ENCODE results near the gene GTF3A.

The GTF3A gene

DNA sequence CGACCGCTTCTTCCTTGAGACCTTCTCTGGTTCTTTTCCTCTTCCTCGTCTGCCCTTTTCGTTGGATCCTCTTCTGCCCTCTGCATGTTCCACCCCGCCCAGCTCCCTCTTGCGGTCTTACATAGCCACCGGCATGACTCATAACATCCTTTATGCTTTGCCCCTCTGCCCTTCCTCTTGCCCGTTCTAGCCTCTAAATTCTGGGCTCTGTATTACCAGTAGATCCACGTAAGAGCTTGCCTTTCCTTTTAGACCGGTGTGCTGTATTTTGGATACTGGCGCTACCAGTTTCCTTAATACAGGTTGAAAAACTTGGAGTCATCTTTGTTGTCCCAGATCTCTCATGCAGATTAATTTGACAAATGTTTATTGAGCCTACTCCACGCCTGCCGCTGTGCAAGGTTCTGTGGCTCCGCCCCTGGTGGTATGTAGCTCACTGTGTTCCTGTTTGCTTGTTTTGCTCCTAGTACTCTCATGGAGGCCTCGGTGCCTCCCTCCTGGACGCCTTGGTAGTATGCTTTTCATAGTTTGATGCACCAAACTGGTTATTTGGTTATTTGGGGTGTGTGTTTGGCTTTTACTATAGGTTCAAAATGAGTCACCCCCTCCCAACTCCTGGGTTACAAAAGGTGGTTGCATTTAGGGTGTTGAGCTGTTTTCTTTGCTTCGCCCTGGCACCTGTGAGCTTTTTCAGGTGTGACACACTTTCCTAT lies 1.7 kb downstream of the GTF3A start:
- no peaks in the 10 kb centered on the region for H3K9me3 ChIP-seq (ENCODE audit: control insufficient read depth, insufficient read depth, low read depth, low read length)
- ChIA-PET POLR2A (interaction anchor here (0.9 to 3.1 kb wide), 5 partner anchors 19 to 400 kb away, joined by 3 to 14 read pairs (median 4); partner anchors contain the start of genes LNX2 and MTIF3), CTCF (interaction anchor here (0.5 to 2.2 kb wide), 14 partner anchors 9 to 871 kb away, joined by 3 to 8 read pairs (median 3); no protein-coding TSS in a partner anchor)
- peak overlapping the region; percentile 38 for H3K4me3 ChIP-seq (ENCODE audit: low read depth, low read length)
- no peaks in the 10 kb centered on the region for H3K4me1 ChIP-seq (ENCODE audit: control insufficient read depth, insufficient read depth, low read length)
- 0 out of 2 replicates have a peak overlapping the region, but pooled peaks have one; percentile 10 for H3K27ac ChIP-seq (ENCODE audit: extremely low read depth, low read depth, low read length)
- H3K36me3 ChIP-seq (ENCODE audit: control insufficient read depth in 2 of 2, insufficient read depth in 1 of 2, low read length in 2 of 2): peaks cover 14 to 43% of the 10 kb centered on the region in 2 experiments
- peak; percentile 59; the same call in 1 of the 2 replicates for TF ChIP-seq SP7 (tag by site-specific recombination; IDR thresholded peaks at IDR 0.05)
- TF ChIP-seq IKZF3 (tag by site-specific recombination; IDR thresholded peaks at IDR 0.05): 0 out of 2 replicates have a peak, but pooled peaks have one; percentile 27
- TF ChIP-seq, protein P1, sequence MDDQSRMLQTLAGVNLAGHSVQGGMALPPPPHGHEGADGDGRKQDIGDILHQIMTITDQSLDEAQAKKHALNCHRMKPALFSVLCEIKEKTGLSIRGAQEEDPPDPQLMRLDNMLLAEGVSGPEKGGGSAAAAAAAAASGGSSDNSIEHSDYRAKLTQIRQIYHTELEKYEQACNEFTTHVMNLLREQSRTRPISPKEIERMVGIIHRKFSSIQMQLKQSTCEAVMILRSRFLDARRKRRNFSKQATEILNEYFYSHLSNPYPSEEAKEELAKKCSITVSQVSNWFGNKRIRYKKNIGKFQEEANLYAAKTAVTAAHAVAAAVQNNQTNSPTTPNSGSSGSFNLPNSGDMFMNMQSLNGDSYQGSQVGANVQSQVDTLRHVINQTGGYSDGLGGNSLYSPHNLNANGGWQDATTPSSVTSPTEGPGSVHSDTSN (CRISPR knock-in tag; IDR thresholded peaks at IDR 0.05): no peak
- TF ChIP-seq ZBTB8A (tag by site-specific recombination; IDR thresholded peaks at IDR 0.05): peak; percentile 71
- TF ChIP-seq HOXD13 (CRISPR knock-in tag; IDR thresholded peaks at IDR 0.05; ENCODE audit: borderline replicate concordance): no peak
- TF ChIP-seq ZNF341 (tag by site-specific recombination; IDR thresholded peaks at IDR 0.05; ENCODE audit: low read depth): peak; percentile 84
- TF ChIP-seq, protein P2, sequence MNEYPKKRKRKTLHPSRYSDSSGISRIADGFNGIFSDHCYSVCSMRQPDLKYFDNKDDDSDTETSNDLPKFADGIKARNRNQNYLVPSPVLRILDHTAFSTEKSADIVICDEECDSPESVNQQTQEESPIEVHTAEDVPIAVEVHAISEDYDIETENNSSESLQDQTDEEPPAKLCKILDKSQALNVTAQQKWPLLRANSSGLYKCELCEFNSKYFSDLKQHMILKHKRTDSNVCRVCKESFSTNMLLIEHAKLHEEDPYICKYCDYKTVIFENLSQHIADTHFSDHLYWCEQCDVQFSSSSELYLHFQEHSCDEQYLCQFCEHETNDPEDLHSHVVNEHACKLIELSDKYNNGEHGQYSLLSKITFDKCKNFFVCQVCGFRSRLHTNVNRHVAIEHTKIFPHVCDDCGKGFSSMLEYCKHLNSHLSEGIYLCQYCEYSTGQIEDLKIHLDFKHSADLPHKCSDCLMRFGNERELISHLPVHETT (tag by site-specific recombination; IDR thresholded peaks at IDR 0.05): no peak
- TF ChIP-seq, protein P3, sequence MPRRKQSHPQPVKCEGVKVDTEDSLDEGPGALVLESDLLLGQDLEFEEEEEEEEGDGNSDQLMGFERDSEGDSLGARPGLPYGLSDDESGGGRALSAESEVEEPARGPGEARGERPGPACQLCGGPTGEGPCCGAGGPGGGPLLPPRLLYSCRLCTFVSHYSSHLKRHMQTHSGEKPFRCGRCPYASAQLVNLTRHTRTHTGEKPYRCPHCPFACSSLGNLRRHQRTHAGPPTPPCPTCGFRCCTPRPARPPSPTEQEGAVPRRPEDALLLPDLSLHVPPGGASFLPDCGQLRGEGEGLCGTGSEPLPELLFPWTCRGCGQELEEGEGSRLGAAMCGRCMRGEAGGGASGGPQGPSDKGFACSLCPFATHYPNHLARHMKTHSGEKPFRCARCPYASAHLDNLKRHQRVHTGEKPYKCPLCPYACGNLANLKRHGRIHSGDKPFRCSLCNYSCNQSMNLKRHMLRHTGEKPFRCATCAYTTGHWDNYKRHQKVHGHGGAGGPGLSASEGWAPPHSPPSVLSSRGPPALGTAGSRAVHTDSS (tag by site-specific recombination; IDR thresholded peaks at IDR 0.05): no peak
- peak; percentile 68 for TF ChIP-seq ZEB2 (tag by site-specific recombination; IDR thresholded peaks at IDR 0.05)
- TF ChIP-seq, protein P4, sequence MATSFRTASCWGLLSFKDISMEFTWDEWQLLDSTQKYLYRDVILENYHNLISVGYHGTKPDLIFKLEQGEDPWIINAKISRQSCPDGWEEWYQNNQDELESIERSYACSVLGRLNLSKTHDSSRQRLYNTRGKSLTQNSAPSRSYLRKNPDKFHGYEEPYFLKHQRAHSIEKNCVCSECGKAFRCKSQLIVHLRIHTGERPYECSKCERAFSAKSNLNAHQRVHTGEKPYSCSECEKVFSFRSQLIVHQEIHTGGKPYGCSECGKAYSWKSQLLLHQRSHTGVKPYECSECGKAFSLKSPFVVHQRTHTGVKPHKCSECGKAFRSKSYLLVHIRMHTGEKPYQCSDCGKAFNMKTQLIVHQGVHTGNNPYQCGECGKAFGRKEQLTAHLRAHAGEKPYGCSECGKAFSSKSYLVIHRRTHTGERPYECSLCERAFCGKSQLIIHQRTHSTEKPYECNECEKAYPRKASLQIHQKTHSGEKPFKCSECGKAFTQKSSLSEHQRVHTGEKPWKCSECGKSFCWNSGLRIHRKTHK (tag by site-specific recombination; IDR thresholded peaks at IDR 0.05): no peak
- TF ChIP-seq ZNF391 (tag by site-specific recombination; IDR thresholded peaks at IDR 0.05; ENCODE audit: borderline replicate concordance, low read depth): no peak
- TF ChIP-seq ZNF600 (tag by site-specific recombination; IDR thresholded peaks at IDR 0.05): peak; percentile 66
- TF ChIP-seq KLF8 (tag by site-specific recombination; IDR thresholded peaks at IDR 0.05): 0 out of 2 replicates have a peak, but pooled peaks have one; percentile 34
- TF ChIP-seq, protein P5, sequence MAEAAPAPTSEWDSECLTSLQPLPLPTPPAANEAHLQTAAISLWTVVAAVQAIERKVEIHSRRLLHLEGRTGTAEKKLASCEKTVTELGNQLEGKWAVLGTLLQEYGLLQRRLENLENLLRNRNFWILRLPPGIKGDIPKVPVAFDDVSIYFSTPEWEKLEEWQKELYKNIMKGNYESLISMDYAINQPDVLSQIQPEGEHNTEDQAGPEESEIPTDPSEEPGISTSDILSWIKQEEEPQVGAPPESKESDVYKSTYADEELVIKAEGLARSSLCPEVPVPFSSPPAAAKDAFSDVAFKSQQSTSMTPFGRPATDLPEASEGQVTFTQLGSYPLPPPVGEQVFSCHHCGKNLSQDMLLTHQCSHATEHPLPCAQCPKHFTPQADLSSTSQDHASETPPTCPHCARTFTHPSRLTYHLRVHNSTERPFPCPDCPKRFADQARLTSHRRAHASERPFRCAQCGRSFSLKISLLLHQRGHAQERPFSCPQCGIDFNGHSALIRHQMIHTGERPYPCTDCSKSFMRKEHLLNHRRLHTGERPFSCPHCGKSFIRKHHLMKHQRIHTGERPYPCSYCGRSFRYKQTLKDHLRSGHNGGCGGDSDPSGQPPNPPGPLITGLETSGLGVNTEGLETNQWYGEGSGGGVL (tag by site-specific recombination; IDR thresholded peaks at IDR 0.05): no peak
- TF ChIP-seq ZNF610 (tag by site-specific recombination; IDR thresholded peaks at IDR 0.05; ENCODE audit: borderline replicate concordance): no peak
- TF ChIP-seq ZNF394 (tag by site-specific recombination; IDR thresholded peaks at IDR 0.05; ENCODE audit: borderline replicate concordance): peak; percentile 17; the same call in 1 of the 2 replicates
- TF ChIP-seq ZNF366 (tag by site-specific recombination; conservative IDR thresholded peaks at IDR 0.05): peak; percentile 89
- no peak for TF ChIP-seq ZNF843 (tag by site-specific recombination; IDR thresholded peaks at IDR 0.05)
- TF ChIP-seq, protein P6, sequence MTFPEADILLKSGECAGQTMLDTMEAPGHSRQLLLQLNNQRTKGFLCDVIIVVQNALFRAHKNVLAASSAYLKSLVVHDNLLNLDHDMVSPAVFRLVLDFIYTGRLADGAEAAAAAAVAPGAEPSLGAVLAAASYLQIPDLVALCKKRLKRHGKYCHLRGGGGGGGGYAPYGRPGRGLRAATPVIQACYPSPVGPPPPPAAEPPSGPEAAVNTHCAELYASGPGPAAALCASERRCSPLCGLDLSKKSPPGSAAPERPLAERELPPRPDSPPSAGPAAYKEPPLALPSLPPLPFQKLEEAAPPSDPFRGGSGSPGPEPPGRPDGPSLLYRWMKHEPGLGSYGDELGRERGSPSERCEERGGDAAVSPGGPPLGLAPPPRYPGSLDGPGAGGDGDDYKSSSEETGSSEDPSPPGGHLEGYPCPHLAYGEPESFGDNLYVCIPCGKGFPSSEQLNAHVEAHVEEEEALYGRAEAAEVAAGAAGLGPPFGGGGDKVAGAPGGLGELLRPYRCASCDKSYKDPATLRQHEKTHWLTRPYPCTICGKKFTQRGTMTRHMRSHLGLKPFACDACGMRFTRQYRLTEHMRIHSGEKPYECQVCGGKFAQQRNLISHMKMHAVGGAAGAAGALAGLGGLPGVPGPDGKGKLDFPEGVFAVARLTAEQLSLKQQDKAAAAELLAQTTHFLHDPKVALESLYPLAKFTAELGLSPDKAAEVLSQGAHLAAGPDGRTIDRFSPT (tag by site-specific recombination; IDR thresholded peaks at IDR 0.05): peak; percentile 93
- no peak for TF ChIP-seq ZNF791 (tag by site-specific recombination; IDR thresholded peaks at IDR 0.05)
- TF ChIP-seq ZNF629 (tag by site-specific recombination; IDR thresholded peaks at IDR 0.05): peak; percentile 30; the same call in 1 of the 2 replicates
- peak; percentile 82 for TF ChIP-seq ZBTB17 (tag by site-specific recombination; IDR thresholded peaks at IDR 0.05)
- no peak for TF ChIP-seq ZNF837 (tag by site-specific recombination; IDR thresholded peaks at IDR 0.05)
- TF ChIP-seq, protein P7, sequence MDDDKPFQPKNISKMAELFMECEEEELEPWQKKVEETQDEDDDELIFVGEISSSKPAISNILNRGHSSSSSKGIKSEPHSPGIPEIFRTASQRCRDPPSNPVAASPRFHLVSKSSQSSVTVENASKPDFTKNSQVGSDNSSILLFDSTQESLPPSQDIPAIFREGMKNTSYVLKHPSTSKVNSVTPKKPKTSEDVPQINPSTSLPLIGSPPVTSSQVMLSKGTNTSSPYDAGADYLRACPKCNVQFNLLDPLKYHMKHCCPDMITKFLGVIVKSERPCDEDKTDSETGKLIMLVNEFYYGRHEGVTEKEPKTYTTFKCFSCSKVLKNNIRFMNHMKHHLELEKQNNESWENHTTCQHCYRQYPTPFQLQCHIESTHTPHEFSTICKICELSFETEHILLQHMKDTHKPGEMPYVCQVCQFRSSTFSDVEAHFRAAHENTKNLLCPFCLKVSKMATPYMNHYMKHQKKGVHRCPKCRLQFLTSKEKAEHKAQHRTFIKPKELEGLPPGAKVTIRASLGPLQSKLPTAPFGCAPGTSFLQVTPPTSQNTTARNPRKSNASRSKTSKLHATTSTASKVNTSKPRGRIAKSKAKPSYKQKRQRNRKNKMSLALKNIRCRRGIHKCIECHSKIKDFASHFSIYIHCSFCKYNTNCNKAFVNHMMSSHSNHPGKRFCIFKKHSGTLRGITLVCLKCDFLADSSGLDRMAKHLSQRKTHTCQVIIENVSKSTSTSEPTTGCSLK (tag by site-specific recombination; IDR thresholded peaks at IDR 0.05): no peak
